ENCODE results near the gene IL25.
"Not testable (repeated sequence)": the region's sequence is repeated elsewhere in the genome, so short reads cannot be mapped to it uniquely, and the experiment has no call there.

The IL25 gene

DNA sequence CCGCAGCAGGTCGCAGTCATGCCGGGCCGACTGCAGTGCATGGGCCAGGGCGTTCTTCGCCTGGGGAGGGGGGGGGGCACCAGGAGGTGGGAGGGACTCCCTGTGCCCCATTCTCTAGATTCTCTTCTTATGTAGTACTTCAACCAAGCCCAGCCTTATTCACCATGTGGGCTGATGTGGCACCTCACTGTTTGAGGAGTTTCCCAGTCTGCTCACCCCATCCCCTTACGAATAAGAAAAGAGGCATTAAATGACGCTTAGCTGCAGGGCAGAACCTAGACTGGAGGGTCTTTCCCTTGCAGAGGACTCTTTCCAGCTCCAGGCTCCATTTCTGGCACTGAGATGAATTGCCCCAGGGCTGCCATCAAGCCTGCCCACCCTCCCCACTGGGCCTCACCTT lies 16.4 kb downstream of the IL25 start:
- DNase-seq (ENCODE audit: low read depth in 2 of 2) = no peak

DNA sequence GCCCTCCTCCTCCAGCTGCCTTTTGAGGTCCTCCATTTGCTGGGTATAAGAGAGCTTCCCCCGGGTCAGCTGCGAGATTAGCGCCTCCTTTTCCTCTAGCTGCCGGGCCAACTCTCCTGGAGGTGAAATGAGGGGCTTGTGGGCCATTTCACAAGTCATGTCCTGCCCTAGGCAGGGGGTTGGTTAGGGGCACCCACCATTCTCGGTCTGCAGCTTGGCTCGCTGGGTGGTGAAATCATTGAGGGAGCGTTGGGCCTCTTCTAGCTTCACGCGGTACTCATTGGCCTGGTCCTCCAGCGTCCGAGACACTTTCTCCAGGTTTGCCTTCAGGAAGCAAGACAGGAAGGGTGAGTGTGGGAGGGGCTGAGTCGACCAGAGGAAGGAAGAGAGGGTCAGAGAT lies 16.8 kb downstream of the IL25 start:
- no peak for DNase-seq (ENCODE audit: low read depth in 2 of 2)

DNA sequence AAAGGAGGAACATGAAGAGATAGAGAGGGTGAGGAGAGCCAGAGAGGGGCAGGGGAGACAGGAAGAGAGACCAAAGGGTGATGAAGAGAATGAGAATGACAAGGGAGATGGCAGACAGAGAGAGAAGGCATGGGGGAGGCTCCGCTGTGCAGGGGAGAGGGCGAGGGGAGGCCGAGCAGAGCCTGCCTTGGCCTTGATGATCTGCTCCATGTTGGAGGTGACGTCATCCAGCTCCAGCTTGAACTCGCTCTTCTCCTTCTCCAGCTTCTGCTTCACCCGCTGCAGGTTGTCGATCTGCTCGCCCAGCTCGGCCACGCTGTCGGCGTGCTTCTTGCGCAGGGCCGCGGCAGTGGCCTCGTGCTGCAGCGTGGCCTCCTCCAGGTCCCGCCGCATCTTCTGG lies 17.3 kb downstream of the IL25 start:
- not testable (repeated sequence) for DNase-seq (ENCODE audit: low read depth in 2 of 2)

DNA sequence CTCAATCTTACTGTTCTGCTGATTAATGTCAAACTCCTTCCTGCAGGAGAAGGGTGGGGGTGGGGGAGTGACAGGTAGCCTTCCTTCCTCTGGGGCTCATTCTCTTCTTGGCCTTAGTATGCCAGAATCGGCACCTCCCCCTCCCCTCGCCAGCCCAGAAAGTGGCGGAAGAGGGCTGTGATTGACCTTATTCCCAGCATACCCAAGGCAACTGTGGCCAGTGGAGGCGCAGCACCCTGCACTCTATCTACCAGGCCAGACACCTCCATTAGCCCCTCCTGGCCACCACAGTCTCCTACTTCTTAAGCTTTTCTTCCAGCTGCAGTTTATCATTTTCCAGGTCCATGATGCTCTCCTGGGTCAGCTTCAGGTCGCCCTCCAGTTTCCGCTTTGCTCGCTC lies 20.0 kb downstream of the IL25 start:
- DNase-seq (ENCODE audit: low read depth in 2 of 2) = no peak

DNA sequence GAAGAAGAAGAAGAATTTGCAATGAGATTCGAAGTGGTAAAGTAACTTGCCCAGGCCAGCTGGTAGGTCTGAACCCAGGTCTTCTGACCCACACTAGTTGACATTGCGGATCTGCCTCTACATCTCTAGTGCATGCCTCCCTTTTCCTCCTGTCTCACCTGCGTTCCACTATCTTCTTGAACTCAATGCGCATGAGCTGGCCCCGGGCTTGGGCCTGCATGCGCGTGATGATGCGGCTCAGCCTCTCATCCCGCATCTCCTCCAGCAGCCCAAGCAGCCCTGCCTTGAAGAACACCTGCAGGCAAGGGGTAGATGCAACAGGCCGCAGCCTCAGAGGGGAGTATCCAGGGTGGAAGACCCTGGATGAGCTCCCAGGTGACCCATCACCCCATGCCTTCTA lies 23.5 kb downstream of the IL25 start:
- no peak for DNase-seq (ENCODE audit: low read depth in 2 of 2)

DNA sequence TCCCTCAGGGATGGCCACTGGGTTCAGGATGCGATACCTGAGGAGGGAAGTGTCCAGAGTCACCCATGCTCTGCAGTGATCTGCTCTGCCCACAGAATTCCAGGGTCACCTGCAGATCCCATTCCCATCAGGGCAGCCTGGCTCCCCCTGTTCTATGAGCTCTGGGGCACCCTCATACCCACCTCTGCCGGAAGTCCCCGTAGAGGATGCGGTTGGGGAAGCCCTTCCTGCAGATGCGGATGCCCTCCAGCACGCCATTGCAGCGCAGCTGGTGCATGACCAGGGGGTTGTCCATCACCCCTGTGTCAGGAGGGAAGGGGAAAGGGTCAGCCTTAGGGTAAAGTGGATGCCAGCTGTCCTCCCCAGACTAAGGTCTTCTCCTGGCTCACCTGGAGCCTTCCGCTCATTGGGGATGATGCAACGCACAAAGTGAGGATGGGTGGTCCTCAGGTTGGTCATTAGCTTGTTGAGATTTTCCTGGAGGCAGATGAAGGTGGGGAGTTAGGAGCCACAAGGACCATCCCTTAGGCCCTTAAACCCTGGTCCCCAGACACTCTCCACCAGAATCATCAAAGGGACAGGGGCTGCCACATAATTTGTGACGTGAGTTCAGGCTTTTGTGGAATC lies 24.3 kb downstream of the IL25 start:
- DNase-seq (ENCODE audit: low read depth in 2 of 2) = no peak

DNA sequence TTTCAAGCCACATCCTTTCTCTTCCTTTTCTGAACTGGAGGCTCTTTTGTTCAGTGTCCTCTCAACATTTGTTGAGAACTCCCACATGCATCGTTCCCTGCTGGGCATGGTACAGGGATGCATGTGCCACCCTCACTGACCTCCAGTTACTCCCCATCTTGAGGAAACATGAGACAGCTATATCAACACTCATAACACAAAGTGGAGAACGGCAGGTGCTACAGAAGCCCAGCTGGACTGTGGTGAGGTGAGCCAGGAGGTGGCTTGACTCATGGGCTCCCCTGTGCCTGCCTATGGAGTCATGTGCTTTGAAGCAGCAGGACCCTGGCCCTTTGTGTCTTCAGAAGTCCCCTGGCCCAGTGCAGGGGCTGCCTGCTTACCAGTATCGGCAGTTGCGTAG lies 25.7 kb downstream of the IL25 start:
- no peak for DNase-seq (ENCODE audit: low read depth in 2 of 2)

DNA sequence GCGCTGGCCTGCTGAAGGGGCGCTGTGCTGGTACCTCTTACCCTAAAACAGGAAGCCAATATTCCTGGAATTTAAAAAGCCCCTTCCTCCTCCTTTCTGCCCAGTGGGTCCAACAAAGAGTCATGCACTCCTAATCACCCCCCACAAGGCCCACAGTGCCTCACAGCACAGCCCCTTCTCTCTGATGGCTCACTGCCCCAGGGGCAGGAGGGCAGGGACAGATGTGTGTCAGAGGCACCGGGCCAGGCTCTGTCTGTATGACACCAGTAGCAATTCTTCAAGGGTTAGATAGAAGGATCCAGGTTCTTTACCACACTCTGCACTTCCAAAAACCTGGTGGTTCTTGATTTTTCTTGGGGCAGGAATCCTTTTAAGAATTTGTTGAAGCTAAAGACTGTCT lies 26.5 kb downstream of the IL25 start:
- DNase-seq (ENCODE audit: low read depth in 2 of 2) = no peak

DNA sequence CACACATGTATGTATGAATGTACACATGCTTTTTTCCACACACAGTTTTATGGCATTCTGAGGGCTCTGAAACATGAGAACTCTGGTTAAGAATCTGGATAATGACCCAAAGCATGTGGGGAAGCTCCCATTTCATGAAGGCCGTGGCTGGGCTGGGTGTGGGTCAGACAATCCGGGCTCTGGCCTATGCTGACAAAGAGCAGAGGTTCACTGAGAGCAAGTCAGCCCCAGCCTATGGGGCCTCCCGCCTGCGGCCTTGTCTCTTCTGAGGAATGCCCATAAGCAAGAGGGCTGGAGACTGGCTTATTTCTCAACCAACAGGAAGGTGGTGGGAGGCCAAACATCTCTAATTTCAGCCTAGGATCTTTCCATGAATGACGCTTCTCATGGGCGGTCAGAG lies 27.0 kb downstream of the IL25 start:
- no peak for DNase-seq (ENCODE audit: low read depth in 2 of 2)

DNA sequence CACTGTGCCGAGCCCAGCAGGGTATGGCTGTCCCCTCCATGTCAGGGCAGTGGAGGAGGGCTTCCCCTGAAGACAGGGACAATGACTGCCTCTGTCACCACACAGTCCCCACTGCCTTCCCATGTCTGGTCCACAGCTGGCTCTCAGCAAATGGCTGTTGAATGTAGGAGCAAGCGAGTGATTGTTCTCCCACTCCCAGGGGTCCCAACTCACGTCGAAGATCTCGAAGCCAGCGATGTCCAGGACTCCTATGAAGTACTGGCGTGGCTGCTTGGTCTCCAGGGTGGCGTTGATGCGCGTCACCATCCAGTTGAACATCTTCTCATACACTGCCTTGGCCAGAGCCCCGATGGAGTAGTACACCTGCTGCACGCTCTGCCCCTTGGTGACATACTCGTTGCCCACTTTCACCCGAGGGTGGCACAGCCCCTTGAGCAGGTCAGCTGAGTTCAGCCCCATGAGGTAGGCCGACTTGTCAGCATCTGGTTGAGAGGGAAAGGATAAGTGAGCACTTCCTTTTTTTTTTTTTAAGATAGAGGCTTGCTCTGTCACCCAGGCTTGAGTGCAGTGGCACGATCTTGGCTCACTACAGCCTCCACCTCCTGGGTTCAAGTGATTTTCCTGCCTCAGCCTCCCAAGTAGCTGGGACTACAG lies 28.0 kb downstream of the IL25 start:
- DNase-seq (ENCODE audit: low read depth in 2 of 2) = not testable (repeated sequence)

DNA sequence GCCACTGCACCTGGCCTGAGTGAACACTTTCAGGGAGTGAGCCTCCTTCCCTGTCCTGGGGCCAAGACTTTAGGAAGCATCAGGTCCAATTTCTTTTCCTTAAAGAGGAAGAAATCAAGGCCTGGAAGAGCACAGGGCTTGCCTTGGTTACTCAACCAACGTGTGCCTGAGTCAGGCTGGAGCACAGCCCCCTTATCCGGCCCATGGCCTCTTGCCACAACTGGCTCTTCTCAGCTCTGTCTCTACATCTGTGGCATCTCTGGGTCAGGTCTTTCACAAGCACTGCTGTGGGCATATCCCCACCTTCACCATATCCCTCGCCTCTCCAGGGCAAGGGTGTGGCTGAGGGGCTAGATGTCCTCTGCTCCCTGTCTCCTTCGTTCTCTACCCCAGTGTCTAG lies 28.7 kb downstream of the IL25 start:
- no peak for DNase-seq (ENCODE audit: low read depth in 2 of 2)

DNA sequence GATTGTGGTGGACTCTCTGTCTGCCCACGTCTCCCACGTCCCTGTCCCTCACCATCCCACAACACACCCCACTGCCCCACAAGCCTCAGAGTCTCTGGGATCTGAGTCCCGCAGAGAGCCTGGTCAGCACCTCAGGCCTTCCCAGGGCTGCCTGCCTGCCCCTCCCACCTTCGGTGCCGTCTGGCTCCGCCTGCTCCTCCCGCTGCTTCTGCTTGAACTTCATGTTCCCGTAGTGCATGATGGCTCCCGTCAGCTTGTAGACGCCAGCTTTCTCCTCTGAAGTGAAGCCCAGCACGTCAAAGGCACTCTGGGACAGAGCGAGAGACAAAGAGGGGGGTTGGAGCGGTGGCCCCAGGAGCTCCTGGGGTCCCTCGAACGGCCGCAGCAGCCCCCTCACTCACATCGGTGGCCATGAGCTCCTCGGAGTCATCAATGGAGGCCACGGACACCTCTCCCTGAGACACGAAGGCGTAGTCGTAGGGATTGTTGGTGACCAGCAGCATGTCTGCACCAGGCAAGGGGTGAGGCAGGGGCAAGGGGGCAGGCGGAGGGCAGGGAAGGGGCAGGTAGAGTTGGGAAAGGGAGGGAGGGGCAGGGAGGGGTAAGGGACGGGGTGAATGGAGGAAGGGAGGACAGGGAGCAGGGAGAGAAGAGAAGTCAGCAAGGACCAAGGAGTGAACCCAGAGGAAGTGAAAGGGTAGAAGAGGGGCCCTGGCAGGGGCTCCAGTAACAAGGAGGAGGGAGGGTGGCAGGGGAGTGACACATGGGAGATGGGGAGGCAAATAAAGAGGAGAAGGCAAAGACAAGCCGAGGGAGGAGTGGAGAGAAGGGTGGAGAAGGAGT lies 29.9 kb downstream of the IL25 start:
- DNase-seq (ENCODE audit: low read depth in 2 of 2) = no peak

DNA sequence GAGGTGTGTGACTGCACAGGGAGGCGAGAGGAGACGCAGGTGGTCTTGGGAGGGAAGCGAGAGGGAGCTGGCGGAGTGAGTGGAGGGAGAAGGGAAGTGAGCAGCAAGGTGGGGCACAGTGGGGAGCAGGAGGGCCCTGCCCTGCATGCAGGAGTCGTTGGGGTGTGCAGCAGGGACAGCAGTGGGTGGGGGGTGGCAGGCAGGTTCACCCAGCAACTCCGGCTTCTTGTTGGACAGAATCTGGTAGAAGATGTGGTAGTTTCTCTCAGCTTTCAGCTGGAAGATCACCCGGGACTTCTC lies 30.5 kb downstream of the IL25 start:
- no peak for DNase-seq (ENCODE audit: low read depth in 2 of 2)

DNA sequence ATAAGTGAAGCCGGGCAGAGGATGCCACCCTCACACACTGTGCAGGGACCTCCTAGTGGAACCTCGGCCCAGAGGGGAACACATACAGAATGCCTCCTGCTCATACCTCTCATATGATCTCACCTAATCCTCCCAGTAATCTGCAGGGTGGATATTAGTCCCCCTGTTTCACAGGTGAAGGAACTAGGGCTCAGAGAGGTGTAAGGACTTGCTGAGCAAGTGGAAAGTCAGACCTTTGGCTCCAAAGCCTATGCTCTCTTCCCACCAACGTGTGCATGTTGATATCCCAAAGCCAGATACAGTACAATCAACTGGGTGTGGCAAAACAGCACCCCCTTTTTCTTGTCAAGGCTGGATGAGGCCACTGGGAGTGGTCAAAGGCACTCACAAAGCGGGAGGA lies 31.3 kb downstream of the IL25 start:
- DNase-seq (ENCODE audit: low read depth in 2 of 2) = no peak

DNA sequence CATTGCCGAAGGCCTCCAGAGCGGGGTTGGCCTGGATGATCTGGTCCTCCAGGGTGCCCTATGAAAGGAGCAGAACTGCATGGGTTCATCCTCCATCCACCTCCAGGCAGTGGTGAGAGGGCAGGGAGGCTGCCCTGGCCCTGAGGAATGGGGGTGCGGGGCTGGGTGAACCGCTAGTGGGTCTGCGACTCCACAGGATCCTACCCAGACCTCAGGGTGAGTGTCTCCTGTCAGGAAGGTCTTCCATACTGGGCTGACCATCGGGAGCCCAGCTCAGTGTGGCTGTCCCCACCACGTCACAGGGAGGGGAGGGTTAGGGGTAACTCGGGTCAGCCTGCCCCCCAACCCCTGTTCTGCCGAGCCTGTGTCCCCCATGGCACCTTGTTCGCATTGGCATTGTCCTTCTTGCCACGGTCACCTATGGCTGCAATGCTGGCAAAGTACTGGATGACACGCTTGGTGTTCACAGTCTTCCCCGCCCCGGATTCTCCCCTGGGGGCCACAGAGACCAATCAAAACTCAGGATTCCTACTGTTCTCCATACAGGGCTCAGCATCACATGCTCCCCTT lies 31.8 kb downstream of the IL25 start:
- no peak for DNase-seq (ENCODE audit: low read depth in 2 of 2)

DNA sequence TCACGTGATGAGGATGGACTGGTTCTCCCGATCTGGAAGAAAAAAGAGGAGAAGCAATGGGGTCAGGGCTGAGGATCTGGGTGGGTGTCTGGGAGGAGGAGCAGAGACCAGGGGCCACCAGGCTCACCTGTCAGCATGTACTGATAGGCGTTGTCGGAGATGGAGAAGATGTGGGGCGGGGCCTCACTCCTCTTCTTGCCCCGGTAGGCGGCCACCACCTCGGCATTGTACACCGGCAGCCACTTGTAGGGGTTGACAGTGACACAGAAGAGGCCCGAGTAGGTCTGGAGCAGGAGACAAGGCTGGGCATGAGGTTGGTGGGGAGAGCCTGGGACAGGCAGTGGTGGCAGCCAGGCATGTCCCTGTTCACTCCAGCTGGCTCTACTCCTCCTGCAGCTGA lies 32.5 kb downstream of the IL25 start:
- no peak for DNase-seq (ENCODE audit: low read depth in 2 of 2)

DNA sequence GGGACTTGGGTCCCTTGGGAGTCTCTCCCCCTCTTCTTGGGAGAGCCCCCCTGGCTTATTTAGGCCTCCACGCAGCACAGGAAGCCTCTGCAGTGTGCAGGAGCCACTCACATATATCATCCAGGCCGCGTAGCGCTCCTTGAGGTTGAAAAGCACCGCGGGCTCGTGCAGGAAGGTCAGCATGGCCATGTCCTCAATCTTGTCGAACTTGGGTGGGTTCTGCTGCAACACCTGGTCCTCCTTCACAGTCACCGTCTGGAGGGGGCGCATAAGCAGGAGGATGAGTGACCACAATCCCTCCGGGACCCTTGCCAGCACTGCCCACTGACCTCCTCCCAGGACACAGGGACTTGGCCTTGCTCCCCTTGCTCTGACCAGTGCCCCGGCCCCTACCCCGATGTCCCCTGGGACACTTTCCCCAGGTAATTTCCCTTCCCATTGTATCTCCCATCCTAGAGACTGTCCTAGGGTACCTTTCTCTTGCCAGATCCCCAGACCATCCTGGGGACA lies 33.0 kb downstream of the IL25 start:
- DNase-seq (ENCODE audit: low read depth in 2 of 2) = no peak

DNA sequence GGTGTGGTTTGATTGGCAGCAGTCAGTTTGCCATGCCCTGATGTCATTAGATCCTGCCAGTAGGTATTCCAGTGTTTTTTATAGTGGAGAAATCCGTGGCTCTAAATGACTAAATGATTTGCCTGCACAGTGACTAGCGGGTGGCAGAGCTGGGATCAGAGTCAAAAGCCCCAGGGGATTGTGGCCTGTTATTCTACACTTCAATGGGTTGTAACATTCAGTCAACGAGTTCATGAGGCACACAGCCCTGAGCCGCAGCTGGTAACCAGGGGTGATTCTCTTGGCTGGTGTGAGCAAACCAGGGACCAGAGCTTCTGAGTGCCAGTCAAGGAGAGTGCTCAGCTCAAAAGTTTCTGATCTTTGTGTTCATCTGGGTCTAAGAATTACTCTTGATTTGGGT lies 33.6 kb downstream of the IL25 start:
- DNase-seq (ENCODE audit: low read depth in 2 of 2) = no peak

DNA sequence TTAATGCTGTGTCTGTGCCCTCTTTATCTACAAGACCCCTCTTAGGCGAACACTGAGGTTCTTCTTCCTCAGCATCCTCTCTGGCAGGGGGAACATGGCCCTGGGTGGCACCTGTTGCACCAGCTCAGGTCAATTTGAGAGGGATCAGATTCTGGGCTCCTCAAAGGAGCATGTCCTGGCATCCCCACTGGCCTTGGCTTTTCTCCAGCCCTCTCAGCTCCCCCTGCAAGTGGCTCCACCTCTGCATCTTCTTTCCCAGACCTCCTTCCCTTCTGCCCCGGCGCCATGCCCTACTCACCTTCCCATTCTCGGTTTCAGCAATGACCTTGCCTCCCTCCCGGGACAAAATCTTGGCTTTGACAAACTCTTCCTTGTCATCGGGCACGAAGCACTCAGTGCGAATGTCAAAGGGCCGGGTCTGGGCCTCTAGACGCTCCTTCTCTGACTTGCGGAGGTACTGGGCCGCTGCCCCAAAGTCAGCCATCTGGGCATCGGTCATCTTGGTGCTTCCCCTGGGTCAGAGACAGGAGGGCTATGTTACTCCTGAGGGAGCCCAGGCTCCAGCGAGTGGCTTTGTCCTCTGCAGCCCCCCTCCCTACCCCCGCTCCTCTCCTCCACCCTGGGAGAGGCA lies 34.2 kb downstream of the IL25 start:
- no peak for DNase-seq (ENCODE audit: low read depth in 2 of 2)

DNA sequence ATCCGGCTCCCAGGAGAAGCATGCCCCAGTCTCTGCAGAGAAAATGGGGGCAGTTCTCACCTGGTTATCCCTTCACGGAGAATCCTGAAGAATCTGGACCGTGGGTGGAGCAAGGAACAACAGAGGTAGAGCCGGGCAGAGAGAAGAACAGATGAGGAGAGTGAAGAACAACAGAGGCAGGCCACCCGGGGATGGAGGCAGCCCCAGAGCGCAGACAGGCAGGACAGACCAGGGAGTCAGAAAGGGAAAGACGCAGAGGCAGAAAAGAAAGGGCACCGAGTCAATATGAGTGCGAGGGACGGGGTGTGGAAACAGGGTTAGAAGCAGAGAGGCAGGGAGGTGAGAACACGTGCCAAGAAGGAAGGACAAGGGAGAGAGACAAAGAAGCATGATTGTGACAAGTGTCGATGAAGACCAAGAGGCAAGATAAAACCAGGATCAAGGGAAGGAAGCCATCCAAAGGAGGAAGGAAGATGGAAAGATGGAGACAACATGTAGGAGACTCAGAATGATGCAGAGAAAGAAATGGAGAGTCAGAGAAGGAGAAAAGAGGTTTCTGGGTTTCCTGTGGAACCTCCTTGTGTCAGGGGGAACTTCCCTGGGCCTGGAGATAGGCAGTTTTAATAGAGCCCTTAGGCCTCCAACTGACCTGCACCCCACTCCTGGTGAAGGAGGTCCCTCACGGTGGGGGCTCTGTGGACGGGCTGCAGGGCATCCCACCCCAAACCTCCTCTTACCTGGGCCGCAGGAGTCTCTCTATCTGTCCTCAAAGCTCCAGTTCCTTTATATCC lies 35.1 kb downstream of the IL25 start, which contains the start of gene MYH6:
TSS of gene MYH6 (minus strand) at position 758 of the 791 bp plus-strand sequence. CDS start 1,050 bp downstream, outside the sequence.
- DNase-seq (ENCODE audit: low read depth in 2 of 2) = no peak

DNA sequence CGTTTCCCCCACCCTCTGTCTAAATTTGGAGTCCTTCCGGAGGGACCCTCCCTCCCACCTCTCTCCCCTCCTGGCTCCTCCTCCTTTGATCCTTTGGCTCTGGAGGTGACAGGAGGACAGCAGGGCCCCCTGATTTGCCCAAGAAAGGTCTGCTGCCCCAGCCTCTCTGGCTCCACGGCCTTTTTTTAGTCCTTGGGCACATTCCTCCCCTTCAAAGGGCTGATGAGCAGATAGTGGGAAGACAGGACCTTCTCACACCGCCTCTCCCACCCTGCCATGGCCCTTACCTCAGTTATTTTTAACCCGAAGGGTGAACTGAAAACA lies 35.7 kb downstream of the IL25 start:
- DNase-seq (ENCODE audit: low read depth in 2 of 2) = no peak
